CD14-positive monocyte (primary cell): ENCODE results near the gene EGLN3. TPM values are rescaled to one million over a fixed set of nuclear protein-coding genes. Genes with fewer than 3 reads are reported as not detected.
"Not testable (repeated sequence)": the region's sequence is repeated elsewhere in the genome, so short reads cannot be mapped to it uniquely, and the experiment has no call there.

Experiments
- DNase-seq, 3 donors: peaks; one replicate each; pipeline ENCODE4 v3.0.0-alpha.2; 2011 to 2022
- H2AFZ ChIP-seq: 2 replicates; pipeline ENCODE4 v1.6.0; 2012; ENCODE audit warnings: mild to moderate bottlenecking, low read depth, low read length, inconsistent platforms; ENCODE audit not compliant: insufficient read depth, poor library complexity, severe bottlenecking
- H3K27ac ChIP-seq, 2 donors: 1 replicate in 1 of 2; 2 replicates in 1 of 2; pipeline ENCODE4 v1.5.1; 2012 to 2013; ENCODE audit warnings: low read length in 2 of 2, control low read depth in 1 of 2, inconsistent platforms in 1 of 2, low read depth in 1 of 2, mild to moderate bottlenecking in 1 of 2
- H3K27me3 ChIP-seq, 2 donors: one replicate each; pipeline versions ENCODE4 v1.6.0 to v1.6.1; 2011 to 2013; ENCODE audit warnings: low read length in 2 of 2; ENCODE audit not compliant: control insufficient read depth in 2 of 2, insufficient read depth in 2 of 2
- H3K36me3 ChIP-seq, 2 donors: replicated peaks in 1 of 2; 1 replicate in 1 of 2; 2 replicates in 1 of 2; pipeline versions ENCODE4 v1.5.1 to v1.6.1; 2012 to 2013; ENCODE audit warnings: low read length in 2 of 2, control low read depth in 1 of 2, inconsistent platforms in 1 of 2, mild to moderate bottlenecking in 1 of 2; ENCODE audit not compliant: insufficient read depth in 2 of 2, control insufficient read depth in 1 of 2
- H3K4me1 ChIP-seq, 2 donors: 1 replicate in 1 of 2; 2 replicates in 1 of 2; pipeline versions ENCODE4 v1.5.1 to v1.6.1; 2012 to 2013; ENCODE audit warnings: low read length in 2 of 2, control low read depth in 1 of 2, inconsistent platforms in 1 of 2, mild to moderate bottlenecking in 1 of 2, moderate library complexity in 1 of 2; ENCODE audit not compliant: insufficient read depth in 2 of 2, control insufficient read depth in 1 of 2
- H3K4me2 ChIP-seq: replicated peaks from 2 replicates; pipeline ENCODE3; 2012; ENCODE audit warnings: low read length, moderate library complexity, mild to moderate bottlenecking; ENCODE audit not compliant: poor library complexity, severe bottlenecking; ENCODE audit errors: extremely low read depth
- H3K4me3 ChIP-seq, 3 experiments: fragments of 200-600 bp in 1 of 3; sonication (generic) in 1 of 3; replicated peaks in 1 of 3; 1 replicate in 2 of 3; 2 replicates in 1 of 3; pipeline ENCODE4 v1.5.1; 2011 to 2013; ENCODE audit warnings: low read length in 3 of 3, mild to moderate bottlenecking in 3 of 3, control low read depth in 2 of 3, low read depth in 2 of 3, inconsistent platforms in 1 of 3, moderate library complexity in 1 of 3
- H3K79me2 ChIP-seq: 2 replicates; pipeline ENCODE4 v1.6.0; 2012; ENCODE audit warnings: mild to moderate bottlenecking, control low read depth, inconsistent platforms, low read length, moderate library complexity; ENCODE audit not compliant: insufficient read depth
- H3K9ac ChIP-seq: 2 replicates; pipeline ENCODE4 v1.6.0; 2017; ENCODE audit warnings: low read length, mild to moderate bottlenecking; ENCODE audit not compliant: insufficient read depth, poor library complexity, severe bottlenecking
- H3K9me3 ChIP-seq, 2 donors: replicated peaks in 1 of 2; 1 replicate in 1 of 2; 2 replicates in 1 of 2; pipeline versions ENCODE4 v1.5.1 to v1.6.1; 2012 to 2013; ENCODE audit warnings: low read length in 2 of 2, control low read depth in 1 of 2; ENCODE audit not compliant: control insufficient read depth in 1 of 2, insufficient read depth in 1 of 2
- H4K20me1 ChIP-seq: 2 replicates; pipeline ENCODE4 v1.6.0; 2012; ENCODE audit warnings: mild to moderate bottlenecking, low read length, control low read depth, moderate library complexity; ENCODE audit not compliant: insufficient read depth
- H3K27ac Mint-ChIP-seq, 7 donors: one replicate each; pipeline ENCODE4 v1.8.0; 2020; ENCODE audit warnings: mild to moderate bottlenecking in 7 of 7, mixed read lengths in 7 of 7, moderate library complexity in 6 of 7, inconsistent platforms in 2 of 7
- H3K27me3 Mint-ChIP-seq, 3 donors: one replicate each; pipeline ENCODE4 v1.8.0; 2021 to 2022; ENCODE audit warnings: low read depth in 3 of 3, mild to moderate bottlenecking in 3 of 3, mixed read lengths in 3 of 3, moderate library complexity in 3 of 3, inconsistent platforms in 1 of 3
- H3K36me3 Mint-ChIP-seq, 2 donors: one replicate each; pipeline ENCODE4 v1.8.0; 2020; ENCODE audit warnings: mixed read lengths in 2 of 2, inconsistent platforms in 1 of 2, mild to moderate bottlenecking in 1 of 2
- H3K4me1 Mint-ChIP-seq: one replicate; pipeline ENCODE4 v1.8.0; 2020; ENCODE audit warnings: mild to moderate bottlenecking, mixed read lengths
- H3K4me3 Mint-ChIP-seq, 2 donors: one replicate each; pipeline ENCODE4 v1.8.0; 2020; ENCODE audit warnings: mild to moderate bottlenecking in 2 of 2, mixed read lengths in 2 of 2, moderate library complexity in 1 of 2
- H3K9me3 Mint-ChIP-seq, 7 donors: one replicate each; pipeline ENCODE4 v1.8.0; 2020 to 2022; ENCODE audit warnings: mixed read lengths in 7 of 7, mild to moderate bottlenecking in 6 of 7, moderate library complexity in 6 of 7, inconsistent platforms in 2 of 7
- CTCF ChIP-seq: fragments of 200-600 bp; IDR thresholded peaks from one replicate; pipeline ENCODE4 v1.8.0; 2022; ENCODE audit warnings: antibody characterized with exemption, mild to moderate bottlenecking
- WGBS: methylation state at CpG from one replicate; pipeline ENCODE4 v1.1.5; 2013; ENCODE audit warnings: missing lambda C conversion rate; ENCODE audit not compliant: insufficient coverage; 5-methylcytosine and 5-hydroxymethylcytosine counted together
- intact Hi-C, 2 donors: fragments of 100-400 bp; cut with micrococcal nuclease; formaldehyde crosslinking; loops; one replicate each; pipeline versions ENCODE4 v1.15.0 to v1.15.1; 2023
- polyA plus RNA-seq, 3 donors: library from polyadenylated mRNA; depleted of rRNA in 1 of 3; unstranded in 2 of 3; stranded (reverse) in 1 of 3; fragments of 300-500 nt in 2 of 3; fragments of >200 nt in 1 of 3; fragmentation: Illumina TruSeq in 2 of 3; gene quantifications; 1 replicate in 2 of 3; 2 replicates in 1 of 3; pipeline ENCODE4 v1.2.3, GENCODE V29; 2012 to 2021

The EGLN3 gene
- polyA plus RNA-seq, 3 donors: 0.03 to 0.06 TPM; not detected in 1

GRCh38 chr14:33927944-33928343 lies 22.9 kb downstream of the EGLN3 start:
- H3K27me3 ChIP-seq: no peaks in the 10 kb centered on the region
- no peaks in the 10 kb centered on the region for H3K4me1 ChIP-seq
- no CpG with 5 or more reads among the region's 4 CpGs for WGBS
- no peak for TF ChIP-seq CTCF
- no peaks in the 10 kb centered on the region for H3K79me2 ChIP-seq
- Mint-ChIP-seq H3K9me3 (peaks cover 0 to 4% (median 0%) of the 10 kb centered on the region in 7 donors), H3K27ac (no peak overlapping the region), H3K36me3 (no peaks in the 10 kb centered on the region), H3K27me3 (peaks cover 0 to 2% (median 1%) of the 10 kb centered on the region in 3 donors), H3K4me3 (no peak overlapping the region), H3K4me1 (no peaks in the 10 kb centered on the region)
- H3K4me3 ChIP-seq: no peak overlapping the region
- DNase-seq: no peak
- H3K36me3 ChIP-seq: no peaks in the 10 kb centered on the region
- no peaks in the 10 kb centered on the region for H3K9me3 ChIP-seq
- intact Hi-C loops: no loop called here
- no peak overlapping the region for H3K4me2 ChIP-seq
- H4K20me1 ChIP-seq: no peaks in the 10 kb centered on the region
- no peak overlapping the region for H3K27ac ChIP-seq
- no peak overlapping the region for H3K9ac ChIP-seq
- H2AFZ ChIP-seq: no peak overlapping the region

GRCh38 chr14:33926967-33927366 lies 23.9 kb downstream of the EGLN3 start:
- H3K27me3 Mint-ChIP-seq, H3K4me3 Mint-ChIP-seq, H3K27ac ChIP-seq, H3K9me3 Mint-ChIP-seq, H3K36me3 ChIP-seq, intact Hi-C loops, H3K79me2 ChIP-seq, H3K4me3 ChIP-seq, H3K9ac ChIP-seq, DNase-seq, H3K9me3 ChIP-seq, H3K4me1 ChIP-seq, H3K27ac Mint-ChIP-seq, H3K27me3 ChIP-seq, H3K36me3 Mint-ChIP-seq, H2AFZ ChIP-seq, H3K4me2 ChIP-seq, H3K4me1 Mint-ChIP-seq, H4K20me1 ChIP-seq: not testable (repeated sequence)
- no CpG with 5 or more reads among the region's 4 CpGs for WGBS
